IMR-90 (cell line): Measurements from ENCODE around the gene PAPPA. TPM values are rescaled to one million over a fixed set of nuclear protein-coding genes. Genes with fewer than 3 reads are reported as not detected.

Experiments
- ATAC-seq: fragments of 200-7000 bp; cut with Tn5 transposase; 2 replicates; pipeline ENCODE4 v1.9.1; 2020; ENCODE audit warnings: low read depth, mild to moderate bottlenecking, moderate library complexity
- BruUV-seq: library from RNA; stranded (reverse); fragments of 400-500 nt; replicated peaks from 2 replicates; lab custom pipeline; 2021; lab: Mats Ljungman, UMichigan
- CTCF ChIA-PET: fragments of 300-600 bp; formaldehyde crosslinking; extraction: SDS; loops from one replicate; lab custom pipeline; 2021; ENCODE audit warnings: antibody characterized with exemption; lab: Yijun Ruan, JAX
- POLR2A ChIA-PET: fragments of 300-600 bp; sonication (Branson Sonifier 250); formaldehyde crosslinking; loops from one replicate; lab custom pipeline; 2022; ENCODE audit warnings: antibody characterized with exemption; ENCODE audit not compliant: unreplicated experiment; lab: Charles Lee
- DNase-seq: peaks from one replicate; pipeline ENCODE4 v3.0.0; 2013
- H2AFZ ChIP-seq: replicated peaks from 2 replicates; pipeline ENCODE3; 2013; ENCODE audit warnings: low read length, mild to moderate bottlenecking; ENCODE audit not compliant: poor library complexity
- H2AK5ac ChIP-seq: 2 replicates; pipeline ENCODE4 v1.6.1; 2013; ENCODE audit warnings: low read depth, low read length, inconsistent platforms
- H2AK9ac ChIP-seq: replicated peaks from 2 replicates; pipeline ENCODE3; 2013; ENCODE audit warnings: mild to moderate bottlenecking, low read depth, low read length, moderate library complexity; ENCODE audit not compliant: poor library complexity
- H2BK120ac ChIP-seq: 2 replicates; pipeline ENCODE4 v1.6.1; 2013; ENCODE audit warnings: low read depth, low read length, inconsistent platforms
- H2BK15ac ChIP-seq: 3 replicates; pipeline ENCODE4 v1.6.1; 2013; ENCODE audit warnings: low read depth, low read length, inconsistent platforms
- H2BK20ac ChIP-seq: 2 replicates; pipeline ENCODE4 v1.6.1; 2013; ENCODE audit warnings: low read depth, mild to moderate bottlenecking, inconsistent platforms, low read length, moderate library complexity
- H2BK5ac ChIP-seq: 2 replicates; pipeline ENCODE4 v1.6.1; 2013; ENCODE audit warnings: mild to moderate bottlenecking, low read depth, low read length, inconsistent platforms; ENCODE audit not compliant: poor library complexity, severe bottlenecking
- H3K14ac ChIP-seq: replicated peaks from 2 replicates; pipeline ENCODE4 v1.6.1; 2013; ENCODE audit warnings: low read depth, low read length, inconsistent platforms
- H3K18ac ChIP-seq: 2 replicates; pipeline ENCODE4 v1.6.1; 2013; ENCODE audit warnings: low read depth, low read length, control low read depth
- H3K23ac ChIP-seq: 2 replicates; pipeline ENCODE4 v1.6.1; 2013; ENCODE audit warnings: low read depth, low read length, inconsistent platforms
- H3K27ac ChIP-seq: 2 replicates; pipeline ENCODE4 v1.5.1; 2013; ENCODE audit warnings: mild to moderate bottlenecking, control low read depth, low read length; ENCODE audit not compliant: insufficient read depth
- H3K27me3 ChIP-seq: 2 replicates; pipeline ENCODE4 v1.6.1; 2013; ENCODE audit warnings: low read length; ENCODE audit not compliant: control insufficient read depth, insufficient read depth
- H3K36me3 ChIP-seq: 2 replicates; pipeline ENCODE4 v1.6.1; 2013; ENCODE audit warnings: low read length, mixed read lengths; ENCODE audit not compliant: control insufficient read depth, insufficient read depth
- H3K4ac ChIP-seq: 2 replicates; pipeline ENCODE4 v1.6.1; 2013; ENCODE audit warnings: low read depth, low read length, inconsistent platforms
- H3K4me1 ChIP-seq: 2 replicates; pipeline ENCODE4 v1.6.1; 2013; ENCODE audit warnings: low read length, mixed read lengths; ENCODE audit not compliant: control insufficient read depth, insufficient read depth
- H3K4me2 ChIP-seq: 2 replicates; pipeline ENCODE4 v1.6.1; 2013; ENCODE audit warnings: low read depth, mild to moderate bottlenecking, control low read depth, low read length, moderate library complexity
- H3K4me3 ChIP-seq: 2 replicates; pipeline ENCODE4 v1.5.1; 2013; ENCODE audit warnings: low read depth, mild to moderate bottlenecking, control low read depth, low read length, moderate library complexity; ENCODE audit not compliant: insufficient read depth
- H3K56ac ChIP-seq: 2 replicates; pipeline ENCODE4 v1.6.1; 2013; ENCODE audit warnings: low read length, inconsistent platforms; ENCODE audit not compliant: insufficient read depth; ENCODE audit errors: extremely low read depth
- H3K79me1 ChIP-seq, 2 experiments: 2 replicates each; pipeline ENCODE4 v1.6.1; 2013; ENCODE audit warnings: low read length in 2 of 2, inconsistent platforms in 1 of 2, low read depth in 1 of 2
- H3K9ac ChIP-seq: 2 replicates; pipeline ENCODE4 v1.6.1; 2013; ENCODE audit warnings: low read depth, low read length, control low read depth
- H3K9me1 ChIP-seq: 2 replicates; pipeline ENCODE4 v1.6.1; 2013; ENCODE audit warnings: low read length, inconsistent platforms; ENCODE audit not compliant: insufficient read depth
- H3K9me3 ChIP-seq: 2 replicates; pipeline ENCODE4 v1.6.1; 2013; ENCODE audit warnings: low read length; ENCODE audit not compliant: control insufficient read depth, insufficient read depth
- H4K20me1 ChIP-seq: 2 replicates; pipeline ENCODE4 v1.6.1; 2013; ENCODE audit warnings: low read length, inconsistent platforms; ENCODE audit not compliant: insufficient read depth
- H4K5ac ChIP-seq: 2 replicates; pipeline ENCODE4 v1.6.1; 2013; ENCODE audit warnings: mild to moderate bottlenecking, low read depth, low read length, control low read depth
- H4K8ac ChIP-seq, 2 experiments: 2 replicates each; pipeline ENCODE4 v1.6.1; 2013; ENCODE audit warnings: low read depth in 2 of 2, low read length in 2 of 2, control low read depth in 1 of 2, inconsistent platforms in 1 of 2
- H4K91ac ChIP-seq: 2 replicates; pipeline ENCODE4 v1.6.1; 2013; ENCODE audit warnings: low read depth, low read length, inconsistent platforms; ENCODE audit not compliant: insufficient read depth
- BHLHE40 ChIP-seq: fragments of 150-350 bp; IDR thresholded peaks from 2 replicates; pipeline ENCODE4 v1.6.1; 2016; ENCODE audit warnings: mild to moderate bottlenecking, low read depth, low read length
- CEBPB ChIP-seq: IDR thresholded peaks from 2 replicates; pipeline ENCODE4 v1.6.1; 2012; ENCODE audit warnings: low read depth, low read length, improper control_type of control experiment
- CTCF ChIP-seq: conservative IDR thresholded peaks from 2 replicates; pipeline ENCODE4 v1.5.1; 2012; ENCODE audit warnings: mild to moderate bottlenecking, low read depth, low read length, improper control_type of control experiment
- ELK1 ChIP-seq: fragments of 150-350 bp; IDR thresholded peaks from 2 replicates; pipeline ENCODE4 v1.6.1; 2016; ENCODE audit warnings: low read depth, mild to moderate bottlenecking, low read length, moderate library complexity, borderline replicate concordance
- FOS ChIP-seq: fragments of 150-350 bp; IDR thresholded peaks from 2 replicates; pipeline ENCODE4 v1.6.1; 2016; ENCODE audit warnings: low read depth, low read length
- MAFK ChIP-seq: IDR thresholded peaks from 2 replicates; pipeline ENCODE4 v1.6.1; 2012; ENCODE audit warnings: low read depth, low read length, improper control_type of control experiment
- MAZ ChIP-seq: IDR thresholded peaks from 2 replicates; pipeline ENCODE4 v1.6.1; 2012; ENCODE audit warnings: low read depth, mild to moderate bottlenecking, low read length, improper control_type of control experiment, moderate library complexity, borderline replicate concordance
- MXI1 ChIP-seq: IDR thresholded peaks from 2 replicates; pipeline ENCODE4 v1.6.1; 2012; ENCODE audit warnings: low read depth, mild to moderate bottlenecking, low read length, moderate library complexity, borderline replicate concordance
- NFE2L2 ChIP-seq: fragments of 150-350 bp; IDR thresholded peaks from 2 replicates; pipeline ENCODE4 v1.6.1; 2016; ENCODE audit warnings: low read depth, mild to moderate bottlenecking, low read length
- POLR2A ChIP-seq: IDR thresholded peaks from 2 replicates; pipeline ENCODE4 v1.6.1; 2012; ENCODE audit warnings: mild to moderate bottlenecking, low read depth, low read length
- RAD21 ChIP-seq: IDR thresholded peaks from 2 replicates; pipeline ENCODE4 v1.6.1; 2012; ENCODE audit warnings: low read length, improper control_type of control experiment
- RCOR1 ChIP-seq: IDR thresholded peaks from 2 replicates; pipeline ENCODE4 v1.6.1; 2012; ENCODE audit warnings: mild to moderate bottlenecking, low read length, improper control_type of control experiment; ENCODE audit not compliant: insufficient replicate concordance
- RFX5 ChIP-seq: IDR thresholded peaks from 2 replicates; pipeline ENCODE4 v1.8.0; 2012; ENCODE audit warnings: low read depth, mild to moderate bottlenecking, low read length, moderate library complexity
- SMC3 ChIP-seq: fragments of 150-350 bp; IDR thresholded peaks from 2 replicates; pipeline ENCODE4 v1.6.1; 2016; ENCODE audit warnings: low read depth, mild to moderate bottlenecking, antibody characterized with exemption, low read length, moderate library complexity
- USF2 ChIP-seq: fragments of 150-350 bp; IDR thresholded peaks from 2 replicates; pipeline ENCODE4 v1.6.1; 2017; ENCODE audit warnings: mild to moderate bottlenecking, antibody characterized with exemption, low read length, low read depth
- WGBS, 2 experiments: methylation state at CpG; one replicate each; pipeline versions ENCODE4 v1.1.5 to v1.1.7; 2013; ENCODE audit warnings: missing lambda C conversion rate in 2 of 2; ENCODE audit not compliant: insufficient read length in 1 of 2; ENCODE audit errors: extremely low coverage in 2 of 2; 5-methylcytosine and 5-hydroxymethylcytosine counted together
- dilution Hi-C: fragments of 300-500 bp; cut with HindIII; formaldehyde crosslinking; loops from one replicate; pipeline ENCODE4 v1.14.3; 2018; ENCODE audit warnings: low sequenced_read_pairs; ENCODE audit not compliant: unreplicated experiment
- in situ Hi-C: fragments of 300-500 bp; cut with MboI; formaldehyde crosslinking; loops from 3 replicates; pipeline ENCODE4 v1.14.3; 2019; ENCODE audit warnings: low sequenced_read_pairs, inconsistent platforms, mixed read lengths
- intact Hi-C: fragments of 100-400 bp; cut with micrococcal nuclease; formaldehyde crosslinking; loops from 2 replicates; pipeline ENCODE4 v1.10.0; 2022
- polyA plus RNA-seq, 3 experiments: library from polyadenylated mRNA; depleted of rRNA; stranded (reverse); fragments of >200 nt; gene quantifications; 2 replicates each; pipeline ENCODE4 v1.2.3, GENCODE V29; 2012; ENCODE audit warnings: low replicate concordance in 1 of 3
- total RNA-seq: library from RNA; depleted of rRNA; stranded (reverse); fragments of >200 nt; gene quantifications from 2 replicates; pipeline ENCODE4 v1.2.3, GENCODE V29; 2012

PAPPA gene
- total and polyA plus RNA-seq, 2 of the 4 experiments (the other 2 are of a cell fraction): 8.3 to 12.4 TPM

GRCh38 chr9:116317503-116317902 is 163.9 kb downstream of the PAPPA start:
- Histone ChIP-seq H3K79me1 (0 out of 4 replicates have a peak, but pooled peaks cover 0 to 2% of the 10 kb centered on the region in 2 experiments), H3K36me3 (peaks cover 51% of the 10 kb centered on the region), H3K27me3 (no peaks in the 10 kb centered on the region), H3K56ac (no peak overlapping the region), H3K9me1 (peaks cover 4% of the 10 kb centered on the region), H2AK5ac (no peak overlapping the region), H2BK15ac (no peak overlapping the region), H3K4me1 (peaks cover 6% of the 10 kb centered on the region; the same call in 1 of the 2 replicates), H3K14ac (no peak overlapping the region), H2BK20ac (no peak overlapping the region), H3K18ac (no peak overlapping the region), H3K4me2 (no peak overlapping the region), H2BK120ac (no peak overlapping the region), H3K9ac (no peak overlapping the region), H3K23ac (no peak overlapping the region), H4K20me1 (peaks cover 2% of the 10 kb centered on the region; the same call in 1 of the 2 replicates), H3K27ac (no peak overlapping the region), H4K91ac (no peak overlapping the region), H2AFZ (no peak overlapping the region), H2AK9ac (no peak overlapping the region), H3K4ac (no peak overlapping the region), H4K5ac (no peak overlapping the region), H4K8ac (no peak overlapping the region), H3K9me3 (no peaks in the 10 kb centered on the region), H3K4me3 (no peak overlapping the region), H2BK5ac (no peak overlapping the region)
- ATAC-seq: no peak
- no TSS peak for BruUV-seq
- no peak for DNase-seq
- WGBS, 2 experiments: 86% methylated on average over 1 of the region's 2 CpGs; no CpG with 5 or more reads in 1 of the 2 experiments
- in situ Hi-C loops: no loop called here
- POLR2A ChIA-PET: no interaction called here
- dilution Hi-C loops: no loop called here
- no peak for TF ChIP-seq NFE2L2
- TF ChIP-seq CEBPB: no peak
- no peak for TF ChIP-seq ELK1
- no peak for TF ChIP-seq RCOR1
- TF ChIP-seq CTCF: no peak
- no peak for TF ChIP-seq USF2
- TF ChIP-seq MXI1: no peak
- TF ChIP-seq POLR2A: no peak
- TF ChIP-seq MAZ: no peak
- TF ChIP-seq RAD21: no peak
- no peak for TF ChIP-seq RFX5
- TF ChIP-seq FOS: no peak
- no peak for TF ChIP-seq SMC3
- no peak for TF ChIP-seq MAFK
- no peak for TF ChIP-seq BHLHE40
- intact Hi-C loops: no loop called here
- CTCF ChIA-PET: no interaction called here
